NCI-H748 treated with DMSO at 0.1 percent for 48 hours (cell line): ENCODE measurements around the gene PPP1R36.
A peak's percentile ranks its signal among the peaks of the same experiment; 100 is the strongest.
"Not testable (repeated sequence)": the region's sequence is repeated elsewhere in the genome, so short reads cannot be mapped to it uniquely, and the experiment has no call there.

Source experiments
- DNase-seq: peaks from one replicate; lab custom pipeline; 2025; lab: John Stamatoyannopoulos, UW

Gene PPP1R36

DNA sequence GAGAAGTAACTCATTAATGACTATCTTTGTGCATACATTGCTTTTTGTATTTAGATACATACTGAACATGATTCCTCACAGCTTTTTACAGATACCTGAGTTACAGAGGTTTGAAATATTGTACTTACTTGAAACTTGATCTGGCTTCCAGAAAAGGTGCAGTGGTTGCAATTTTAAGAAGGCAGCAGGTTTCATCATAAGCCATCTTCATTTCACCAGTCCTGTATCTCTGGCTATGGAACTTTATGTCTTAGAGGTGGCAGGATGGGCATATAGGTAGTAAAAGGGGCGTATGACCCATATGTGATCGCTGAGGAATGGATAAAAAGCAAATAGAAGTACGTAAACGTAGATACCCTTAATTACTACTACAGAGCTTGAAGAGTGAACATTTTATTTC is 31.5 kb upstream of the PPP1R36 start:
- no peak for DNase-seq

DNA sequence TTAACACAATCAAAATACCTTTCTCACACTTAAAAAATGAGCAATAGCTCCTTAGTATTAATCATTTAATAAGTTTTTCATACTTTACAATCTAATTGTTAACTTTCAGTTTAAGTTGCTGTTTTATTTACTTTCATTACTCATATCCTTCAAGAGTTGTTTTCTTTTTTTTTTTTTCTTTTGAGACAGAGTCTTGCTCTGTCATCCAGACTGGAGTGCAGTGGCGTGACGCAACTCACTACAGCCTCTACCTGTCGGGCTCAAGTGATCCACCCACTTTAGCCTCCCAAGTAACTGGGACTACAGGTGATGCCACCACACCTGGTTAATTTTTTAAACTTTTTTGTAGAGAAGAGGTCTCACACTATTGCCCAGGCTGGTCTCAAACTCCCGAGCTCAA is 29.1 kb upstream of the PPP1R36 start:
- no peak for DNase-seq

DNA sequence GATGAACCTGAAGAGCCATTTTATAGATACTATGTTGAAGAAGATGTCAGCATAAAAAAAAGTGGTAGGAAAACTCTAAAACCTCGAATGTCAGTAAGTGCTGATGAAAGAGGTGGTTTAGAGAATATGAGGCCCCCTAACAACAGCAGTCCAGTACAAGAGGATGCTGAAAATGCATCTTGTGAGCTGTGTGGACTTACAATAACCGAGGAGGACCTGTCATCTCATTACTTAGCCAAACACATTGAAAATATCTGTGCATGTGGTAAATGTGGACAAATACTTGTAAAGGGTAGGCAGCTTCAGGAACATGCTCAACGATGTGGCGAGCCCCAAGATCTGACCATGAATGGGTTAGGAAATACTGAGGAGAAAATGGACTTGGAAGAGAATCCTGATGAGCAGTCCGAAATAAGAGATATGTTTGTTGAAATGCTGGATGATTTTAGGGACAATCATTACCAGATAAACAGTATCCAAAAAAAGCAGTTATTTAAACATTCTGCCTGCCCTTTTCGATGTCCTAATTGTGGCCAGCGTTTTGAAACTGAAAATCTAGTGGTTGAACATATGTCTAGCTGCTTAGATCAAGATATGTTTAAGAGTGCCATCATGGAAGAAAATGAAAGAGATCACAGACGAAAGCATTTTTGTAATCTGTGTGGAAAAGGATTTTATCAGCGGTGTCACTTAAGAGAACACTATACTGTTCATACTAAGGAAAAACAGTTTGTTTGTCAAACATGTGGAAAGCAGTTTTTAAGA is 27.0 kb upstream of the PPP1R36 start:
- no peak for DNase-seq

DNA sequence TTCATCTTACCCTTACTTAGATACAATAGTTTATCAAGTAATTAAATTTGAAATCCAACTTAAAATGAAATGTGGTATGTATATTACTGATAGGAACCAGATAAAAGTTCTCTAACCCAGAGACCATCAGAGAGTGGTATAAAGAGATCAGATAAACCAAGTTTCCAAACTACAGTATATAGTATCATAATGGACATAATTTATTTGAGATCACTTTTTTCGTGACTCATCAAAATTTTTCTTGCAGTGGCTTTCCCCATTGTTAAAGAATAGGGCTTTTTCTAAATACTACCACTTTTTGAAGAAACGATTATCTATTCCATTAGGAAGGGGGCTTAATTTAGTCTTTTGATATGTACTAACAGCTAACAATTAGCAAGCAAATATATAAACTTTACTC is 24.4 kb upstream of the PPP1R36 start:
- no peak for DNase-seq

DNA sequence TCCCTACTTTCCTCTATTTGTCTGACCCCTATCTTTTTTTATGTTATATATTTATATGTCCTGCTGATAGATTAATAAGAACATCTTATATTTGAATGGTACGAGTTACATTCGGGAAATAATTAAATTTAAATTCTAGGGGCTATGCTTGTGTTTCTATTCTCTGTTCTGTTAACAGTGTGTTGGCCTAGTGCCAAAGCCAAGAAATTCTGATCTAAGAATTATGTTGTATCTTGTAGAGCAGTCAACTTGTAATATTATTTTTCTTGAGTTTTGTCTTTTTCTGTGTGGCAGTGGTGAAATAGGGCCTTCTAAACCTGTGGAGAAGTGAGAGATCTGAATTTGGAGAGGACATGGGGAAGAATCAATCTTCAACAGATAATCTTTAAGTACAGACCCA is 18.2 kb upstream of the PPP1R36 start:
- no peak for DNase-seq

DNA sequence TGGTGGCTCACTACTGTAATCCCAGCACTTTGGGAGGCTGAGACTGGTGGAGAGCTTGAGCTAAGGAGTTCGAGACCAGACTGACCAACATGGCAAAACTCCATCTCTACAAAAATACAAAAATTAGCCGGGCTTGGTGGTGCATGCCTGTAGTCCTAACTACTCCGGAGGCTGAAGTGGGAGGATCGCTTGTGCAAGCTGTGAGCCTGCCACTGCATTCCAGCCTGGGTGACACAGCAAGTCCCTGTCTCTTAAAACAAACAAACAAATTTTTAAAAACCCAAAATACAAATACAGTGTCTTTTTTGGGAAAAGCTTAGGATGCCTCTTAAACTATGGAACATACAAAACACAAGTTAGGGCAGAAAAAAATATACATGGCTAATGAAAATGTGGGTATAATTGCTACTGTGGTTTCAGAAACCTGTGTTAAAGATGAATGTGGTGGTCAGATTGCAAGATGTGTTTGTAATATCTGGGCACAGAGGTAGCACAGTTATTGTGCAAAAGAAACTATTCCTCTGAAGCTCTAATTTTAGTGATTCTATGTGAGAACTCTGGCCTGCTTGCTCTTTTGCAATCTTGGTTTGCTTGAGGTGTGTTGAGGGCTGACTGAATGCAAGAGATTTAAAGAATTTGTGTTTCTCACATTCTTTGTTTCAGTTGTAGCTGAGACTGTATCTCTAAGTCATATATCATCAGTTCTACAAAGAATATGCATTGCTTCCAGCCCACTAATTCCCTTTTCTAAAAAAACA is 13.1 kb upstream of the PPP1R36 start:
- no peak for DNase-seq

DNA sequence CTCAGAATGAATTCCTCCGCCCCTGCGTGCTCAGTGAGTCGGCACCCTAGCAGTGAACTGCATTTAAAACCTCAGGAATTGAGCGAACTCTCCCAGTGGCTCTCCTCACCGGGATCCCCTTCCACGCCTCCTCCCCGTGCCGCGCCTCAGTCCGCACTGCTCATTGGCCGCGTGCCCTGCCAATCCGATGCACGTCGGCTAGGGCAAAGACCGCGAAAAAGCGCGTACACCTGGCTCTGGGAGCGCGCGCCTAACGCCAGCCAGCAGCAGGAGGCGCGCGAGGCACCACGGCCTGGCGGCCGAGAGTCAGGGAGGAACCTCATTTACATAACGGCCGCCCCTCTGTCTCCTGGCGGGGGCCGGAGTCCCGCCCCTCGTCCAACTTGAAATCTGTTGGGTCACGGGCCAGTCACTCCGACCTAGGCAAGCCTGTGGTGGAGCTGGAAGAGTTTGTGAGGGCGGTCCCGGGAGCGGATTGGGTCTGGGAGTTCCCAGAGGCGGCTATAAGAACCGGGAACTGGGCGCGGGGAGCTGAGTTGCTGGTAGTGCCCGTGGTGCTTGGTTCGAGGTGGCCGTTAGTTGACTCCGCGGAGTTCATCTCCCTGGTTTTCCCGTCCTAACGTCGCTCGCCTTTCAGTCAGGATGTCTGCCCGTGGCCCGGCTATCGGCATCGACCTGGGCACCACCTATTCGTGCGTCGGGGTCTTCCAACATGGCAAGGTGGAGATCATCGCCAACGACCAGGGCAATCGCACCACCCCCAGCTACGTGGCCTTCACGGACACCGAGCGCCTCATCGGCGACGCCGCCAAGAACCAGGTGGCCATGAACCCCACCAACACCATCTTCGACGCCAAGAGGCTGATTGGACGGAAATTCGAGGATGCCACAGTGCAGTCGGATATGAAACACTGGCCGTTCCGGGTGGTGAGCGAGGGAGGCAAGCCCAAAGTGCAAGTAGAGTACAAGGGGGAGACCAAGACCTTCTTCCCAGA is 9.3 kb upstream of the PPP1R36 start, which contains the start of gene HSPA2:
Gene HSPA2, plus strand, starts transcription at position 534 of the 995 bp plus-strand sequence. Its CDS starts 109 bp downstream, at position 643.
- peak; percentile 85 for DNase-seq

DNA sequence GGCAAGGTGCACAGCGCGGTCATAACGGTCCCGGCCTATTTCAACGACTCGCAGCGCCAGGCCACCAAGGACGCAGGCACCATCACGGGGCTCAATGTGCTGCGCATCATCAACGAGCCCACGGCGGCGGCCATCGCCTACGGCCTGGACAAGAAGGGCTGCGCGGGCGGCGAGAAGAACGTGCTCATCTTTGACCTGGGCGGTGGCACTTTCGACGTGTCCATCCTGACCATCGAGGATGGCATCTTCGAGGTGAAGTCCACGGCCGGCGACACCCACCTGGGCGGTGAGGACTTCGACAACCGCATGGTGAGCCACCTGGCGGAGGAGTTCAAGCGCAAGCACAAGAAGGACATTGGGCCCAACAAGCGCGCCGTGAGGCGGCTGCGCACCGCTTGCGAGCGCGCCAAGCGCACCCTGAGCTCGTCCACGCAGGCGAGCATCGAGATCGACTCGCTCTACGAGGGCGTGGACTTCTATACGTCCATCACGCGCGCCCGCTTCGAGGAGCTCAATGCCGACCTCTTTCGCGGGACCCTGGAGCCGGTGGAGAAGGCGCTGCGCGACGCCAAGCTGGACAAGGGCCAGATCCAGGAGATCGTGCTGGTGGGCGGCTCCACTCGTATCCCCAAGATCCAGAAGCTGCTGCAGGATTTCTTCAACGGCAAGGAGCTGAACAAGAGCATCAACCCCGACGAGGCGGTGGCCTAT is 8.3 kb upstream of the PPP1R36 start:
- no peak for DNase-seq

DNA sequence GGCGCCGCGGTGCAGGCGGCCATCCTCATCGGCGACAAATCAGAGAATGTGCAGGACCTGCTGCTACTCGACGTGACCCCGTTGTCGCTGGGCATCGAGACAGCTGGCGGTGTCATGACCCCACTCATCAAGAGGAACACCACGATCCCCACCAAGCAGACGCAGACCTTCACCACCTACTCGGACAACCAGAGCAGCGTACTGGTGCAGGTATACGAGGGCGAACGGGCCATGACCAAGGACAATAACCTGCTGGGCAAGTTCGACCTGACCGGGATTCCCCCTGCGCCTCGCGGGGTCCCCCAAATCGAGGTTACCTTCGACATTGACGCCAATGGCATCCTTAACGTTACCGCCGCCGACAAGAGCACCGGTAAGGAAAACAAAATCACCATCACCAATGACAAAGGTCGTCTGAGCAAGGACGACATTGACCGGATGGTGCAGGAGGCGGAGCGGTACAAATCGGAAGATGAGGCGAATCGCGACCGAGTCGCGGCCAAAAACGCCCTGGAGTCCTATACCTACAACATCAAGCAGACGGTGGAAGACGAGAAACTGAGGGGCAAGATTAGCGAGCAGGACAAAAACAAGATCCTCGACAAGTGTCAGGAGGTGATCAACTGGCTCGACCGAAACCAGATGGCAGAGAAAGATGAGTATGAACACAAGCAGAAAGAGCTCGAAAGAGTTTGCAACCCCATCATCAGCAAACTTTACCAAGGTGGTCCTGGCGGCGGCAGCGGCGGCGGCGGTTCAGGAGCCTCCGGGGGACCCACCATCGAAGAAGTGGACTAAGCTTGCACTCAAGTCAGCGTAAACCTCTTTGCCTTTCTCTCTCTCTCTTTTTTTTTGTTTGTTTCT is 7.6 kb upstream of the PPP1R36 start:
- DNase-seq, result no peak

DNA sequence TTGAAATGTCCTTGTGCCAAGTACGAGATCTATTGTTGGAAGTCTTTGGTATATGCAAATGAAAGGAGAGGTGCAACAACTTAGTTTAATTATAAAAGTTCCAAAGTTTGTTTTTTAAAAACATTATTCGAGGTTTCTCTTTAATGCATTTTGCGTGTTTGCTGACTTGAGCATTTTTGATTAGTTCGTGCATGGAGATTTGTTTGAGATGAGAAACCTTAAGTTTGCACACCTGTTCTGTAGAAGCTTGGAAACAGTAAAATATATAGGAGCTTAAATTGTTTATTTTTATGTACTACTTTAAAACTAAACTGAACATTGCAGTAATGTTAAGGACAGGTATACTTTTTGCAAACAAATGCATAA is 6.9 kb upstream of the PPP1R36 start:
- DNase-seq, result no peak

DNA sequence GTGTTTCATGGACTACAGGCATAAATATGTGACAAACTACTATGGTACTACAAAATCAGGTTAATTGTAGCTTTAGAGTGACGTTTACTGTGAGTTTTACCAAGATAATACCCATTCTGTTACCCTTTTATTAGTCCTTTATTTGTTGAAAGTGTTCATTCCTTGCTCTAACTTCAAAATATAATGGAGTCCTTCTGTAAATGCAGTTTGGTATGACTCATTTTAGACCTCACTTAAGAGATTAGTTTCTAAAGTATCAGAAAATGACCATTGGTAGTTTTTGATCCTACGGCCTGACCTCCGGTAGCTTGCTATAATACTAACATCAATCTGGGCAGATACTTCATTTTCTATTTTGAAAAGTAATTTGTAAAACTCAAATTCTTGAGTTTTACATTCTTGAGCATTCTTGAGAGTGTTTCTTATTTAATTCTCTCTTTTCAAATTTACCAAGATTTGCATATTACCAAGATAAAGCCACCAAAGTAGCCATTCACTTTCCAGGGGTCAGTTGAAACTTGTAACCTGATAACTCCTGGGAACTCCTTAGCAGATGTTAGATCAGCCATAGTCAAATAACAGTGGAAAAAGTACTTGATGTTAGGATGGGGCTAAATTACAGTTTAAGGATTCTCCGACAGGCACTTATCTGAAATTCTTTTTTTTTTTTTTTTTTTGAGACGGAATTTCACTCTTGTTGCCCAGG is 5.0 kb upstream of the PPP1R36 start:
- DNase-seq, result no peak

DNA sequence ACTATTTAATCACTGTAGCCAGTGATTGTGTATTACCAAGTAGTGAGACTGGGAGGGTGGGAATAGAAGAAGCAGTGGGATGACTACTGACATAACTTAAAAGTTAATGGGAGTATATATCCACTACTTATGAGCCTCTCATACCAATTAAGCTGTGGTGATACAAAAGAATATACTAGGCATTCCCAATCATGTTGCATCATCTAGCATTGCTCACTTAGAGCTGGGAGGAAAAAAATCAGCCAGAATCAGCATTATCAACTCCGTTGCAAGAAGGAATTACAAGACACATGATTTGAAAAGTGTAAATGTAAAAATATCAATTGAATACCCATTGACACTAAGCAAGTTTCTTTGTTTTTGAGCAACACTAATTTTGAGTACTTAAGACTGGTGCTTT is 745 bp upstream of the PPP1R36 start:
- DNase-seq, result no peak

DNA sequence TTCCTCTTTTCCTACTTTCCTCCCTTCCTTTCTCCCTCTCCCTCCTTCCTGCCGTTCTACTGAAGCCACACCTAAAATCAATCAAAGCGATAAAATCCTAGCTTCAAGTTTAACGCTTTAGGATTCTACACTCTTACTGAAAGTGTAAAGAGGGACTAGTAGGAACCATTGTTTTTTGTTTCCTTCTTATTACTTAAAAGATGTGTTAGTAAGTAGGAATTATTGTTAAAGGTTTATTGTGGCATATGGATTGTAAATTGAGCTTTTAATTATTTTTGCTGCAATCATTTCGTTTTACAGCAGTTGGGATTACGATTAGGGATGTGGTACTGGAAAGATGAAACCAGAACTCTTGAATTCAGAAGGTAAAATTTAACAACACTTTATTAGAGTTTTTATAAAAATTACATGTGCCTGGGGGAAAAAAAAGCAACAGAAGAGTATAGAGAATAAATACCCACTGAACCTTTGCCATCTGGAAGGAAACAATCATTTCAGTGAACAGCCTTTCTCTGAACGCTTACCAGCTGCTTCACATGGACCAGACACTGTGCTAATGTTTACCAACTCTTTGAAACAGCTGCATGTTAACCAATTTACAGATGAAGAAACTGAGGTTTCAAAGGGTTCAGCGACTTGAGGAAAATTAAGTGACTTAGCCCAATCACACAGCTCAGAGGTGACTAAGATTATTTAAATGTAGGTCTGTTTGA is 1.0 kb downstream of the PPP1R36 start:
- peak; percentile 60 for DNase-seq

DNA sequence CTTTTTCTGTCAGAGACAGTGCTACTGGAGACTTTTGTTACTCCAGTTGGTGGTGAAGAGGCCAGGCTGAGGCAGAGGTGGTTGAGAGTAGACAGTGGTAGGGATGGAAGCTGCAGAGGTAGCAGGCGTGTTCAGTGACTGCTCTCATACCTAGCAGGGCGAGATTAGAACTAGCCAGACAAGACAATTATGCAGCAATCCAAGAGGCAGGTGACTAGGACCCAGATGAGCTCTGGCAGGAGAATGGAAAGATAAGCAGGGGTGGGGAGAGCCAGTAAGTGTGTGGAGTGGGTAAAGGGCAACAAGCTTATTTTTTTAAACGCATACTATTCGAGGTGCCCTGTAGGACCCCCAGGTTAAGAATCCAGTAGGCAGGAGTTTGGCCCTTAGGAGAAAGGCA is 4.8 kb downstream of the PPP1R36 start:
- DNase-seq, result no peak

DNA sequence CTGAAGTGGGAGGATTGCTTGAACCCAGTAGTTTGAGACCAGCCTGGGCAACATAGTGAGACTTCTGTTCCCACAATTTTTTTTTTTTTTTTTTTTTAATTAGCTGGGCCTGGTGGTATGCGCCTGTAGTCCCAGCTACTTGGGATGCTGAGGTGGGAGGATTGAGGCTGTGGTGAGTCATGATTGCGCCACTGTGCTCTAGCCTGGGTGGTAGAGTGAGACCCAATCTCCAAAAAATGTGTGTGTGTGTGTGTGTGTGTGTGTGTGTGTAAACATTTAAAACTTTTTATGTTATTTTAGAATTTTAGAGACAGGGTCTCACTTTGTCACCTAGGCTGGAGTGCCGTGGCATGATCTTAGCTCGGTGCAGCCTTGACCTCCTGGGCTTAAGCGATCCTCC is 6.8 kb downstream of the PPP1R36 start:
- no peak for DNase-seq

DNA sequence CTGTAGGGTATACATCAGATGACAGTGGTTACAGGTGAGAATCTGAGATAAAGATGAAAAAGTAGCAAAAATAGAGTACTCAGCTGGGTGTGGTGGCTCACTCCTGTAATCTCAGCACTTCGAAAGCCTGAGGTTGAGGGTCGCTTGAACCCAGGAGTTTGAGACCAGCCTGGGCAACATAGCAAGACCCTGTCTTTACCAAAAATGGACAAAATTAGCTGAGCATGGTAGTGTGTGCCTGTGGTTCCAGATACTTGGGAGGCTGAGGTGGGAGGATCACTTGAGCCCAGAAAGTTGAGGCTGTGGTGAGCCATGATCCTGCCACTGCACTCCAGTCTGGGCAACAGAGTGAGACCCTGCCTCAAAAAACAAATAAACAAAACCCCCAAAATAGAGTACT is 8.5 kb downstream of the PPP1R36 start:
- not testable (repeated sequence) for DNase-seq

DNA sequence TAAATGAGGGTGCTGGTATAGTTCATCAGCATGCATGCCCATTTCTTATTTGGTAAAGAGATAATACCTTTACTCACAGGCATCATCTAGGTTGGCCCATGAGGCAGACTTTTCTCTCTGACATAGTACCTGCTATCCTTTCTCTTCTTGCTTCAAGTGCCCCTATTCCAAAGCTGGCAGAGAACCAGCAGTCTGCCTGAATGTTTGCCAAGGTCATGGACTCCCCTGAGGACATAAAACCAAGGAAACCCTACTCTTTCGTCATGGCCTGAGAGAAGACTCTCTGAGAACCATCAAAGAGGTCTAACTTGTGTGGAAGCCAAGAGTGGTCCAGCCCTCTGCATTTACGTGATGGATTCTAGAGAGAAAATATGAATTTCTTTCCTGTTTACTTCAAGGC is 11.9 kb downstream of the PPP1R36 start:
- DNase-seq, result no peak

DNA sequence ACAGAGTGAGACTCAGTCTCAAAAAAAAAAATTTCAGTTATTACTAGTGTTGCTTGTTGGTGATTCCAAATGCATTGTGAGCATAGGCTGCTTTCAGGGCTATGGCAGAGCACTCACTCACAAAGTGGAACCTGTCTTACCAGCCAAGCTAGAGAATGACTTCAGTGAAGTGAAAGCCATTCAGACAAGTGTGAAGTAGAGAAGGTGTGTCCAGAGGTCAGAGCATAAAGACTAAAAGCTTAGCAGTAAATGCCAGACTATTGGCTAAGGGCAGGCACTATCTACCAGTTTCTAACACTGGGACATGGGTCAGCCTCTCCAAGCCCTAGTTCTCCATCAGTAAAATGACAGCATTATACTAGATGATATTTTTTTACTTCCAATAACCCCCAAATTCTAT is 12.7 kb downstream of the PPP1R36 start:
- DNase-seq, result no peak

DNA sequence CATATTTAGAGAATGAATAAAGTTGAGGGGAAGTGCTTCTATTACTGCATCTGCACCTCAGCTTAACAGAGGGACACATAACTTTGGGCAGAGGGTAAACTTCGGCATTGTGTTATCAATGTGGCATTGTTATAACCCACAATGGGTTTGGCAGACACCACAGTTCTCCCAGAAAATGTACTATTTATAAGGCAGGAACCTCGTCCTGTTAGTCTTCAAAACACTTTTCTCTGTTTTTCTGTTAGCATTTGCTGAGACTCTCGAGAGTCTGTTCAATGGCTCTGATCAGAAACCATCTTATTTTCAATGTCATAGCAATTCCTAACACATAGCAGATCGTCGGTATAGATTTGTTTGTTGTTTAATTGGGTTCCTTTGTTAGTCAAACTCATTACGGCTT is 13.9 kb downstream of the PPP1R36 start:
- DNase-seq, result no peak
